ENCODE data around the gene PLEKHG7.
A peak's percentile ranks its signal among the peaks of the same experiment; 100 is the strongest.
"Not testable (repeated sequence)": the region's sequence is repeated elsewhere in the genome, so short reads cannot be mapped to it uniquely, and the experiment has no call there.

PLEKHG7 gene

GRCh38 chr12:92753976-92754885 lies 51.4 kb downstream of the PLEKHG7 start:
- no peak for DNase-seq

GRCh38 chr12:92756898-92757596 lies 54.3 kb downstream of the PLEKHG7 start:
- DNase-seq, result no peak

GRCh38 chr12:92757597-92758121 lies 54.9 kb downstream of the PLEKHG7 start:
- DNase-seq, result no peak

- peak; percentile 68 for DNase-seq
Observed at GRCh38 chr12:92759634-92760268, 57.0 kb downstream of the PLEKHG7 start.

- DNase-seq, result no peak
Observed at GRCh38 chr12:92762773-92763172, 60.0 kb downstream of the PLEKHG7 start.

GRCh38 chr12:92764831-92765230 lies 62.0 kb downstream of the PLEKHG7 start:
- no peak for DNase-seq

- DNase-seq, result no peak
Observed at GRCh38 chr12:92765871-92766270, 63.1 kb downstream of the PLEKHG7 start.

GRCh38 chr12:92769124-92769901 lies 66.5 kb downstream of the PLEKHG7 start:
- DNase-seq, result no peak

- no peak for DNase-seq
Observed at GRCh38 chr12:92771001-92771400, 68.2 kb downstream of the PLEKHG7 start.

GRCh38 chr12:92775416-92775815 lies 72.6 kb downstream of the PLEKHG7 start:
- DNase-seq, result no peak

- DNase-seq, result no peak
Observed at GRCh38 chr12:92778525-92778924, 75.7 kb downstream of the PLEKHG7 start.

- DNase-seq, result no peak
Observed at GRCh38 chr12:92779902-92780301, 77.1 kb downstream of the PLEKHG7 start.

- DNase-seq, result no peak
Observed at GRCh38 chr12:92784356-92784755, 81.6 kb downstream of the PLEKHG7 start.

- peak; percentile 78 for DNase-seq
Observed at GRCh38 chr12:92784797-92785562, 82.2 kb downstream of the PLEKHG7 start.

- DNase-seq, result no peak
Observed at GRCh38 chr12:92785563-92785950, 82.8 kb downstream of the PLEKHG7 start.

GRCh38 chr12:92786045-92786444 lies 83.3 kb downstream of the PLEKHG7 start:
- DNase-seq, result no peak

- DNase-seq, result not testable (repeated sequence)
Observed at GRCh38 chr12:92794356-92794755, 91.6 kb downstream of the PLEKHG7 start.

- no peak for DNase-seq
Observed at GRCh38 chr12:92794814-92795213, 92.0 kb downstream of the PLEKHG7 start.

GRCh38 chr12:92796650-92797049 lies 93.9 kb downstream of the PLEKHG7 start:
- DNase-seq, result no peak

GRCh38 chr12:92802906-92803305 lies 100.1 kb downstream of the PLEKHG7 start:
- no peak for DNase-seq

- no peak for DNase-seq
Observed at GRCh38 chr12:92803903-92804302, 101.1 kb downstream of the PLEKHG7 start.

GRCh38 chr12:92810370-92810769 lies 107.6 kb downstream of the PLEKHG7 start:
- no peak for DNase-seq
